Neuron (in vitro differentiated cells): ENCODE data around the gene HRH2.
"Not testable (repeated sequence)": the region's sequence is repeated elsewhere in the genome, so short reads cannot be mapped to it uniquely, and the experiment has no call there.

Source experiments
- H2AFZ ChIP-seq: one replicate; pipeline ENCODE4 v1.6.1; 2013; ENCODE audit warnings: low read depth, mild to moderate bottlenecking, inconsistent platforms, low read length, moderate library complexity
- H3K27me3 ChIP-seq: one replicate; pipeline ENCODE4 v1.6.1; 2013; ENCODE audit warnings: low read length; ENCODE audit not compliant: insufficient read depth
- H3K36me3 ChIP-seq: one replicate; pipeline ENCODE4 v1.6.1; 2013; ENCODE audit warnings: low read length; ENCODE audit not compliant: insufficient read depth
- H3K4me1 ChIP-seq: one replicate; pipeline ENCODE4 v1.6.1; 2013; ENCODE audit warnings: low read length; ENCODE audit not compliant: insufficient read depth
- H3K4me3 ChIP-seq: 2 replicates; pipeline ENCODE4 v1.5.1; 2013; ENCODE audit warnings: mild to moderate bottlenecking, low read length, moderate library complexity
- H3K9me3 ChIP-seq: one replicate; pipeline ENCODE4 v1.6.1; 2013; ENCODE audit warnings: low read length

HRH2 gene

GRCh38 chr5:175627005-175627404 is 30.9 kb upstream of the HRH2 start:
- H3K9me3 ChIP-seq = no peaks in the 10 kb centered on the region
- H2AFZ ChIP-seq = no peak overlapping the region
- H3K36me3 ChIP-seq = no peaks in the 10 kb centered on the region
- no peak overlapping the region for H3K4me3 ChIP-seq
- H3K27me3 ChIP-seq = no peaks in the 10 kb centered on the region
- peaks cover 7% of the 10 kb centered on the region for H3K4me1 ChIP-seq

- H3K36me3 ChIP-seq = no peaks in the 10 kb centered on the region
- H3K4me3 ChIP-seq = no peak overlapping the region
Observed at GRCh38 chr5:175627739-175628138, 30.1 kb upstream of the HRH2 start.

GRCh38 chr5:175628668-175629067 is 29.2 kb upstream of the HRH2 start:
- Histone ChIP-seq H3K27me3 (no peaks in the 10 kb centered on the region), H2AFZ (no peak overlapping the region), H3K36me3 (no peaks in the 10 kb centered on the region), H3K4me1 (no peaks in the 10 kb centered on the region), H3K4me3 (no peak overlapping the region), H3K9me3 (no peaks in the 10 kb centered on the region)

More at GRCh38 chr5:175627739-175628138, 30.1 kb upstream of the HRH2 start:
- Histone ChIP-seq H3K9me3 (no peaks in the 10 kb centered on the region), H3K4me1 (peaks cover 1% of the 10 kb centered on the region), H2AFZ (no peak overlapping the region), H3K27me3 (no peaks in the 10 kb centered on the region)

- Histone ChIP-seq H3K27me3 (no peaks in the 10 kb centered on the region), H3K36me3 (no peaks in the 10 kb centered on the region), H3K4me1 (no peaks in the 10 kb centered on the region)
Observed at GRCh38 chr5:175629261-175629660, 28.6 kb upstream of the HRH2 start.

GRCh38 chr5:175629793-175630192 is 28.1 kb upstream of the HRH2 start:
- H3K27me3 ChIP-seq = no peaks in the 10 kb centered on the region

More at GRCh38 chr5:175629261-175629660, 28.6 kb upstream of the HRH2 start:
- H3K4me3 ChIP-seq = no peak overlapping the region
- H2AFZ ChIP-seq = no peak overlapping the region
- no peaks in the 10 kb centered on the region for H3K9me3 ChIP-seq

GRCh38 chr5:175635854-175636584 is 21.9 kb upstream of the HRH2 start:
- Histone ChIP-seq H3K4me1 (no peaks in the 10 kb centered on the region), H2AFZ (no peak overlapping the region), H3K9me3 (no peaks in the 10 kb centered on the region), H3K4me3 (no peak overlapping the region), H3K36me3 (no peaks in the 10 kb centered on the region), H3K27me3 (no peaks in the 10 kb centered on the region)

More at GRCh38 chr5:175629793-175630192, 28.1 kb upstream of the HRH2 start:
- no peaks in the 10 kb centered on the region for H3K9me3 ChIP-seq
- H3K4me3 ChIP-seq = no peak overlapping the region
- H3K4me1 ChIP-seq = no peaks in the 10 kb centered on the region
- H3K36me3 ChIP-seq = no peaks in the 10 kb centered on the region
- H2AFZ ChIP-seq = no peak overlapping the region

- Histone ChIP-seq H3K27me3 (no peaks in the 10 kb centered on the region), H3K4me3 (no peak overlapping the region), H3K4me1 (no peaks in the 10 kb centered on the region), H3K36me3 (no peaks in the 10 kb centered on the region), H3K9me3 (no peaks in the 10 kb centered on the region), H2AFZ (no peak overlapping the region)
Observed at GRCh38 chr5:175638305-175638704, 19.6 kb upstream of the HRH2 start.

GRCh38 chr5:175640106-175640775 is 17.6 kb upstream of the HRH2 start:
- no peaks in the 10 kb centered on the region for H3K36me3 ChIP-seq
- no peak overlapping the region for H3K4me3 ChIP-seq
- H3K9me3 ChIP-seq = no peaks in the 10 kb centered on the region
- H2AFZ ChIP-seq = no peak overlapping the region
- H3K4me1 ChIP-seq = no peaks in the 10 kb centered on the region
- H3K27me3 ChIP-seq = no peaks in the 10 kb centered on the region

- Histone ChIP-seq H3K36me3 (no peaks in the 10 kb centered on the region), H2AFZ (no peak overlapping the region), H3K27me3 (no peaks in the 10 kb centered on the region), H3K9me3 (no peaks in the 10 kb centered on the region), H3K4me1 (no peaks in the 10 kb centered on the region), H3K4me3 (no peak overlapping the region)
Observed at GRCh38 chr5:175642998-175643397, 14.9 kb upstream of the HRH2 start.

- H3K36me3 ChIP-seq = no peaks in the 10 kb centered on the region
- H3K27me3 ChIP-seq = no peaks in the 10 kb centered on the region
- no peak overlapping the region for H3K4me3 ChIP-seq
- no peak overlapping the region for H2AFZ ChIP-seq
- H3K4me1 ChIP-seq = no peaks in the 10 kb centered on the region
- peaks cover 3% of the 10 kb centered on the region for H3K9me3 ChIP-seq
Observed at GRCh38 chr5:175646251-175646650, 11.6 kb upstream of the HRH2 start.

GRCh38 chr5:175649967-175650366 is 7.9 kb upstream of the HRH2 start:
- peaks cover 10% of the 10 kb centered on the region for H3K27me3 ChIP-seq
- H3K4me1 ChIP-seq = no peaks in the 10 kb centered on the region
- H3K36me3 ChIP-seq = no peaks in the 10 kb centered on the region
- H3K4me3 ChIP-seq = no peak overlapping the region
- peaks cover 3% of the 10 kb centered on the region for H3K9me3 ChIP-seq
- no peak overlapping the region for H2AFZ ChIP-seq

- H3K36me3 ChIP-seq, H3K9me3 ChIP-seq, H2AFZ ChIP-seq: not testable (repeated sequence)
Observed at GRCh38 chr5:175650430-175651205, 7.3 kb upstream of the HRH2 start.

More at GRCh38 chr5:175650430-175651205, 7.3 kb upstream of the HRH2 start:
- H3K4me3 ChIP-seq, H3K27me3 ChIP-seq, H3K4me1 ChIP-seq: not testable (repeated sequence)
